ENCODE data around the gene ANXA10.

The ANXA10 gene

GRCh38 chr4:168163106-168163505, 70.8 kb downstream of the ANXA10 start:
- no peak for TF ChIP-seq POLR2AphosphoS5 (IDR thresholded peaks at IDR 0.05; ENCODE audit: low read depth, low read length)
- TF ChIP-seq TAF1 (IDR thresholded peaks at IDR 0.05; ENCODE audit: borderline replicate concordance, insufficient read depth, low read length): no peak
- no peak for TF ChIP-seq FOXP2 (optimal IDR thresholded peaks at IDR 0.05; ENCODE audit: borderline replicate concordance, extremely low read depth, extremely low read length, insufficient read depth)
- TF ChIP-seq SIN3A (IDR thresholded peaks at IDR 0.05; ENCODE audit: borderline replicate concordance, insufficient read depth, low read length): no peak
- TF ChIP-seq, protein P1, sequence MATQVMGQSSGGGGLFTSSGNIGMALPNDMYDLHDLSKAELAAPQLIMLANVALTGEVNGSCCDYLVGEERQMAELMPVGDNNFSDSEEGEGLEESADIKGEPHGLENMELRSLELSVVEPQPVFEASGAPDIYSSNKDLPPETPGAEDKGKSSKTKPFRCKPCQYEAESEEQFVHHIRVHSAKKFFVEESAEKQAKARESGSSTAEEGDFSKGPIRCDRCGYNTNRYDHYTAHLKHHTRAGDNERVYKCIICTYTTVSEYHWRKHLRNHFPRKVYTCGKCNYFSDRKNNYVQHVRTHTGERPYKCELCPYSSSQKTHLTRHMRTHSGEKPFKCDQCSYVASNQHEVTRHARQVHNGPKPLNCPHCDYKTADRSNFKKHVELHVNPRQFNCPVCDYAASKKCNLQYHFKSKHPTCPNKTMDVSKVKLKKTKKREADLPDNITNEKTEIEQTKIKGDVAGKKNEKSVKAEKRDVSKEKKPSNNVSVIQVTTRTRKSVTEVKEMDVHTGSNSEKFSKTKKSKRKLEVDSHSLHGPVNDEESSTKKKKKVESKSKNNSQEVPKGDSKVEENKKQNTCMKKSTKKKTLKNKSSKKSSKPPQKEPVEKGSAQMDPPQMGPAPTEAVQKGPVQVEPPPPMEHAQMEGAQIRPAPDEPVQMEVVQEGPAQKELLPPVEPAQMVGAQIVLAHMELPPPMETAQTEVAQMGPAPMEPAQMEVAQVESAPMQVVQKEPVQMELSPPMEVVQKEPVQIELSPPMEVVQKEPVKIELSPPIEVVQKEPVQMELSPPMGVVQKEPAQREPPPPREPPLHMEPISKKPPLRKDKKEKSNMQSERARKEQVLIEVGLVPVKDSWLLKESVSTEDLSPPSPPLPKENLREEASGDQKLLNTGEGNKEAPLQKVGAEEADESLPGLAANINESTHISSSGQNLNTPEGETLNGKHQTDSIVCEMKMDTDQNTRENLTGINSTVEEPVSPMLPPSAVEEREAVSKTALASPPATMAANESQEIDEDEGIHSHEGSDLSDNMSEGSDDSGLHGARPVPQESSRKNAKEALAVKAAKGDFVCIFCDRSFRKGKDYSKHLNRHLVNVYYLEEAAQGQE (IDR thresholded peaks at IDR 0.05; ENCODE audit: insufficient read depth in 1 of 2, low read depth in 2 of 2, low read length in 2 of 2): no peak

GRCh38 chr4:168164045-168164444, 71.7 kb downstream of the ANXA10 start:
- no peak for TF ChIP-seq SIN3A (IDR thresholded peaks at IDR 0.05; ENCODE audit: borderline replicate concordance, insufficient read depth, low read length)
- TF ChIP-seq FOXP2 (optimal IDR thresholded peaks at IDR 0.05; ENCODE audit: borderline replicate concordance, extremely low read depth, extremely low read length, insufficient read depth): no peak
- TF ChIP-seq, protein P1 (IDR thresholded peaks at IDR 0.05; ENCODE audit: insufficient read depth in 1 of 2, low read depth in 2 of 2, low read length in 2 of 2): no peak
- TF ChIP-seq POLR2AphosphoS5 (IDR thresholded peaks at IDR 0.05; ENCODE audit: low read depth, low read length): no peak
- TF ChIP-seq TAF1 (IDR thresholded peaks at IDR 0.05; ENCODE audit: borderline replicate concordance, insufficient read depth, low read length): no peak

DNA sequence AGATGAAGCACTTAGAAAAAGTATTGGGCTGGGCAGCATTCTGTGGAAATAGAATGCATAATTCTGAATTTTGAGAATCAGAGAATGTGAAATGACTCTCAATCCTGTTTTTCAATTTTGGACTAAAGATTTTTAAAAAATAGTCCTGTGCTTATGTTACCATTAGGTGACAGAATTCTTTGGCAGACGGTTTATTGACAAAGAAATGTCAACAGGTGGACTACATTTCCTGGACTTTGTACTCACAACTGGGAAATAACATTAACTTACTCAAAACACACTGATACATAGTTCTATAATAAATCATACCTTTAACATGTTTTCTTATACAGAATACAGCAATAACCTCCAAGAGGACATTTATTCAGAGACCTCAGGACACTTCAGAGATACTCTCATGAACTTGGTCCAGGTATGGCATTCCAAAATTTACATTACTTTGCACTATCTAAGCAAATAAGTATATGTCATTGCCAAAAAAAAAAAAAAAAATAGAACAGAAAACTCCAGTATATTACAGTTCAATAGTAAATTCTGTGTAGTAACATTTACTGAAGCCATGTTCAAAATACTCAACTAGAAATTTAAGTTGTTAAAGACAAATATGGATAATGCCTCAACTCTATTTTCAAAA, 72.7 kb downstream of the ANXA10 start:
- TF ChIP-seq SIN3A (IDR thresholded peaks at IDR 0.05; ENCODE audit: borderline replicate concordance, insufficient read depth, low read length) (no peak), TAF1 (IDR thresholded peaks at IDR 0.05; ENCODE audit: borderline replicate concordance, insufficient read depth, low read length) (no peak), POLR2AphosphoS5 (IDR thresholded peaks at IDR 0.05; ENCODE audit: low read depth, low read length) (no peak), FOXP2 (optimal IDR thresholded peaks at IDR 0.05; ENCODE audit: borderline replicate concordance, extremely low read depth, extremely low read length, insufficient read depth) (no peak)
- TF ChIP-seq, protein P1 (IDR thresholded peaks at IDR 0.05; ENCODE audit: insufficient read depth in 1 of 2, low read depth in 2 of 2, low read length in 2 of 2): no peak

DNA sequence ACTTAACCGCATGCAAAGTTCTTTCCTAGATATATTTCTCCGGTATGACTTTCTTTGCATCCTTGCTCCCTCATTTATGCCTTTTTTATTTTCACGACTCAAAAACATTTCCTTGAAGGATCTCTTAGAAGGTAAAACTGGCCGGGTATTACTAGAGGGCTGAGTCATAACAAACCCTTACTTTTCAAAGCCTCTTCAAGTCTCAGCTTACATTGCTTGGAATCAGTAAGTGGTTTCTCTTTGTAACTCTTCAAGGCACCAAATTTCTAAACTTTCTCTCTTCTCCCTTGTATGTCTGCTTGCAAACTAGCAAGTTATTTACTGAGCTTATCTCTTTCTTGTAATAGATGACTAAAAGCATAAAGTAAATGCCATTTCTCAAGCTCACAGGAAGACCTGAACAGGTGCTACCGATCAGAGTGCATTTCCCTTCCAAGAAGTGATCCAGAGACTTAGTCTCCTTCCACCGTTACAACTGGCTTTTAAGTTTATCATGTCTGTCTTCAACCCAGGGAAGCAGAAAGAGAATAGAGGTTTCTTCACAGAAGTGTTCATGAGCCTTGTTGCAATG, 75.5 kb downstream of the ANXA10 start:
- TF ChIP-seq, protein P1 (IDR thresholded peaks at IDR 0.05; ENCODE audit: insufficient read depth in 1 of 2, low read depth in 2 of 2, low read length in 2 of 2): no peak
- TF ChIP-seq POLR2AphosphoS5 (IDR thresholded peaks at IDR 0.05; ENCODE audit: low read depth, low read length) (no peak), TAF1 (IDR thresholded peaks at IDR 0.05; ENCODE audit: borderline replicate concordance, insufficient read depth, low read length) (no peak)

Data from PFSK-1 (cell line).